HG03095 (cell line): ENCODE data around the gene ABLIM2.
"Not testable (repeated sequence)": the region's sequence is repeated elsewhere in the genome, so short reads cannot be mapped to it uniquely, and the experiment has no call there.

Experiments
- ATAC-seq: cut with Tn5 transposase; IDR thresholded peaks from one replicate; pipeline ENCODE4 v1.9.1; 2021; ENCODE audit warnings: moderate library complexity; ENCODE audit not compliant: unreplicated experiment

The ABLIM2 gene

DNA sequence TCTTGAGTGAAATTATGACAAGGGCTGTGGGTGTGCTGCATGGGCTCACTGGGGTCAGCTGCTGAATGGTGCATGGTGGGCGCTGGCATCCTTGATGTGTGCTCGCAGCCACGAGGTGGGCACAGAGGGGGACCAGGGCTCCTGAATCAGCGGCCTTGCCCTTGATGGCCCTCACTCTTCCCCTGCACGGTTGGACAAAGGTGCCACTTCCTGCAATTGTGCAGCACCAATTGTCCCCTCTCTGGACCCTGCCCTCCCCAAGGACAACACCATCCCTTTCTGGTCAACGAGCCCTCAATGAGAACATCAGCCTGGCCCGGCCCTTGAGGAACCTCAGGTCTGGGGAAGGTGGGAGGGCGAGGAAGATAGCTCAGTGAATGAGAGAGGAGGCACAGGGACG lies 16.1 kb downstream of the ABLIM2 start:
- no peak for ATAC-seq

DNA sequence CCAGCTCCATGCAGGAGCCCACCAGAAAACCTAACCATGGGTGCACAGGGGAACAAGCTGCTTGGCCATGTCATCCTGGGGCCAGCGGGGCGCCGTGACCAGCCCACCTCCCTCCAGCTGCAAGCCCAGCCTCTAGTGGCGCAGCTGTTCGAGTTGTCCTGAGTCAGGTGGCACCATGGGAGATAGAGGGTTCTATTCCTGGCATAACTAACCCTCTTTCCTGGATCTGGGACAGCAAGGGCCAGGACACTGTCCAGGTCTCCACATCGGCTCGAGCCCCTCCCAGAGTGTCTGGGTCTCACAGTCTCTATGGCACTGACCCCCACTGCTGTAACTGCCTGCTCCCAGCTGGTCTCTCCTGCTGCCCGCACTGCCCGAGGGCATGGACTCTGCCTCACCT lies 16.7 kb downstream of the ABLIM2 start:
- ATAC-seq = no peak

DNA sequence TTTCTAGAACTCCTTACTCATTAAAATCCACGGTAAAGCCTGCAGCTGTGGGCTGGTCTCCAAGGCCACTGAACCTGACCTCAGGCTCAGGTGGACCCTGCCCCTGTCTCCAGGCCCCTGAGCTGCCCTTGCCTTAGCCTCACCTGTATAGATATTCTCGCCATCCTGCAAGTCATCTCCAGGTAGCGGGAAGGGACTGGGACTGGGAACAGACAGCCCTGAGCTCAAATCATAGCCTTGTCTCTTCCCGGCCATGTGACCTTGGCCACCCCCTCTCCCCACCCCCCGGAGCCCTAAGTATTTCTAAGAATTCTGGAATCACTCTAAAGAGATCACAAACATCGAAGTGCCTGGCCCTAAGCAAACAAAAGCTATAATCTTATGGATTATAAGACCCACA lies 17.7 kb downstream of the ABLIM2 start:
- no peak for ATAC-seq

DNA sequence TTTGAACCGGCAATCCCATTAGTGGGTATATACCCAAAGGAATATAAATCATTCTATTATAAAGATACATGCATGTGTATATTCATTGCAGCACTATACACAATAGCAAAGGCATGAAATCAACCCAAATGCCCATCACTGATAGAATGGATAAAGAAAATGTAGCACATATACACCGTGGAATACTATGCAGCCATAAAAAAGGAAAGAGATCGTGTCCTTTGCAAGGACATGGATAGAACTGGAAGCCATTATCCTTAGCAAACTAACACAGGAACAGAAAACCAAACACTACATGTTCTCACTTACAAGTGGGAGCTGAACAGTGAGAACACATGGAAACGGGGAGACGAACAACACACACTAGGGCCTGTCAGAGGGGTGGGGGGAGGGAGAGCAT lies 18.9 kb downstream of the ABLIM2 start:
- ATAC-seq = not testable (repeated sequence)

DNA sequence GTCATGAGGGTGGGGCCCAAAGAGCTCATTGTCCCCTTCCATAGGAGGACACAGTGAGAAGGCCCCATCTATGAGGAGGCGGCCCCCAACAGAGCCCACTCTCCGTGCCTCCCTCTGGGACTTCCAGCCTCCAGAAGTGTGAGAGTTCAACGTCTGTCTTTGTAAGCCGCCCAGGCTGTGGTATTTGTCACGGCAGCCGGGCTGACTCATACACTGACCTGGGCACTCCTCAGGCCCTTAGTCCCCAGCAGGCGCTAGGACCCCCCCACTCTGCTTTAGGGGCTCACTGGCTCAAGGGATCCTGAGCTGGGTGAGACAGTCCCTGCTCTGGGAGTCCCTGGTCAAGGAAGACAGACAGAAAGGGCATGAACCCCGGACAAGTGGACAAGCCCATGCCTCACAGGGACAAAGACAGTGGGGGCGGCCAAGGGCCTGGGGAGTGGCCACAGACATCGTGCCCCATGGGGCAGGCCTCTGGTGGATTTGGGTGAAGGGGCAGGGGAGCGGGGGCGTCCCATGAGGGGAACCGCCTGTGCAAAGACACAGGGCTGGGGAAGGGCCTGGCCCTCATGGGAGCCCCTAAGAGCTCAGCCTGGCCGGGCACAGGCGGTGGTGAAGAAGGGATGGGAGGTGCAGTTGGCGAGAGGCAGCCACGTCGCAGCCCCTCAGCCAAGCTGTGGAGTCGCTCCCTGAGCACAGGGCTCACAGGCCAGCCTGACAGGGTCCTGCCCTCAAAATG lies 21.5 kb downstream of the ABLIM2 start:
- ATAC-seq = no peak

DNA sequence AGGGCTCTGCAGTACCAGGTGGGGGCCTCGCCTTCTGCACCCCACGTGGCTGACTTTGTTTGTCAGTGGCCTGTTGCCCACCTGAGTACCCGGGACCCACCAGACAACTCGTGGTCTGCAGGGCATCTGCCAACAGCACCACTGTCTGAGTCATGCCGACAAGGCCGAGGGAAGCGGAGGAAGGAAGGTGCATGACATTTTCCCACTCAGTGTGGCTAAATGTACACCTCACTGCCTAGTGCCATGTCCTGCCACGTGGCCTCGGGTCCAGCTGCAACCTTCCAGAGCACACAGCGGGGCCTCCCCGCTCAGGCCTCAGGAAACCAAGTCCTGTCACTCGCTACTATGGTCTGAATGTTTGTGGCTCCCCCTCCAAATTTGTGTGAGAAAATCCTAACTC lies 22.1 kb downstream of the ABLIM2 start:
- no peak for ATAC-seq

DNA sequence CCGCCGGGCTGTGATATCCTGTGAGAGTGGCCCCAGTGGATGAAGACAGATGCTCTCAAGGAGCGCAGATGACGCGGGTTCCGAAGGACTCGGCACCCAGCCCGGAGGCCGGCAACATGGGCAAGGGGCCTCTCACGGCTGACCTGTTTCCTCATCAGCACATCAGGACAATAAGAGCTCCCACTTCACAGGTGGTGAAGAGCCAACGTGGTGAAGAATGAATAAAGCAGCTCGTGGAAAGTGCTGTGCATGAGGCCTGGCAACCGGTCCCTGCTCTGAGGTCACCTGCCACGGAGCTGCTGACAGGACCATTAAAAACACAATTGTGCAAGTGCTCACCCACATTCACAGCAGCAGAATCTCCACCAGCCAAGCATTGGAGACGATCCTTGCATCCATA lies 22.9 kb downstream of the ABLIM2 start:
- ATAC-seq = no peak

DNA sequence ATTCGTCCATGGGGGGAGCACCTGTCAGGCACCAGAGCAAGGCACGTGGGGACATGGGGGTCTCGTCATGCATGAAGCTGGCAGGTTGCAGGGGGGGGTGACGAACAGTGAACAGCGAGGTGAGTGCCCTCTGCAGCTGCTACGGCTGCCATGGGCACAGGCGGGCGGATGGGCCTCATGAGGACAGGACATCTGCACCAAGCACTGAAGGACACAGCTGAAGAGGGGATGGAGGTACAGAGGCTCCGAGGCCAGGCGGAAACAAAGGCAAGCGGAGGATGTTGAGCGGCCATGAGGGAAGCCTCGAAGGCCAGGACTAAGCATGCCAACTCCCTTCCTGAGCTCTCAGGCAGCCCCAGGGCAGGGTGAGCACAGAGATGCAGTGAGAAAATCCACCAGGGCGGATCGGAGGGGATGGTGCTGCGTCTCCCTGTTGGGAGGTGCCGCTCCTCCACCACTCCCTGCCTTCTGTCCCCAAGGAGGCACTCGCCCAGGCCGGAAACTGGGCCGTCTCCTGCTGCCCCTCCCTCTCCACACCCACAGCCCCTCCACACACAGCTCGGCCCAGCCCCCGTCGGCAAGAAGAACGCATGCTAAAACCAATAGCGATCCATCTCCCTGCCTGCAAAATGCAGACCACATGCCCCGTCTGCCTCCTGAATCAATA lies 24.6 kb downstream of the ABLIM2 start:
- no peak for ATAC-seq

DNA sequence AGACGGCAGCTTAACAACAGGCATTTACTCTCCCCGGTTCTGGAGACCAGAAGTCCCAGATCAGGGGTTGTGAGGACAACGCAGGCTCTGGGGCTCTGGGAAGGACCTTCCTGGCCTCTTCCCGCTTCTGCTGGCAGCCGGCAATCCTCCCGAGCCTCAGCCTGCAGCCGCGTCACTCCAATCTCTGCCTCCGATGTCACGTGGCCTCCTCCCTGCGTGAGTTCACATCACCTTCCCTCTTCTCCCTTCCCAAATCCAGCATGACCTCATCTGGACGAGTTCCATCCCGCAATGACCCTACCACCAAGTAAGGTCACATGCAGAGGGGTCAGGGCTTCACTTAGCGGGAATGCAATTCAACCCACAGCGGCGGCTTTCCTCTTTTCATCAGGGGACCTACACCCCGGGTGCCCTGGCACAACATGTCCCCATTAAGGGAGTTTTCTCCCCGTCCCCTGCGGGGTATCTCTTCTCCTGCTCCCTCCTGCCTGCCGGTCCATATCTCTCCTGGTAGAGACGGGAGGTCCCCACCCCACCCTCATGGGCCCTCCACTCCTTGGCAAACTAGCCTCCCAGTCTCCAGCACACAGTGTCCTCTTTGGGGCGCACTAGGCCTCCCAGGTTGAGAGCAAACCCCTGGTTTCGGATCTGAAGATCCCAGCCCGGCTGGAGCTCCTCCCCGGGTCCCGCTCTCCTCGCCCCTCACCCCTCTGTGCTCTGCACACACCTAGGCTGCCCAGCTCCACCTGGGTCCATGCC lies 25.5 kb downstream of the ABLIM2 start:
- no peak for ATAC-seq

DNA sequence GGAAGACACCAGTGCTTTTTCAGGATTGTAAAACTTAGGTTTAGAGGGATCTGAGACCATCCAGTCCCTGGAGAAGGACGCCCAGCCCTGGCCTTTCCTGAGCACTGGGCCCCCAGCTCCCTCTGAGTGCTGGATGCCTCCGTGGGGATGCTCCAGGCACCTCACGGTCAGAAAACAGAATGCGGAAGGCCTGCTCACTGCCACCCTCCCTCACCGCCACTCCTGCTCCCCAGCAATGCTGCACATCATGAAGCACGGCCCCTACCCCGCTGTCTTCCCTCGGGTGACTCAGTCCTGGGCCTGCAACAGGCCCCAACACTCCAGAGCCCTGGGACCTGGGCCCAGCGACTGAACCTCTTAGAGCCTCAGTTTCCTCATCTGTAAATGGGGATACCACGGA lies 26.2 kb downstream of the ABLIM2 start:
- no peak for ATAC-seq

DNA sequence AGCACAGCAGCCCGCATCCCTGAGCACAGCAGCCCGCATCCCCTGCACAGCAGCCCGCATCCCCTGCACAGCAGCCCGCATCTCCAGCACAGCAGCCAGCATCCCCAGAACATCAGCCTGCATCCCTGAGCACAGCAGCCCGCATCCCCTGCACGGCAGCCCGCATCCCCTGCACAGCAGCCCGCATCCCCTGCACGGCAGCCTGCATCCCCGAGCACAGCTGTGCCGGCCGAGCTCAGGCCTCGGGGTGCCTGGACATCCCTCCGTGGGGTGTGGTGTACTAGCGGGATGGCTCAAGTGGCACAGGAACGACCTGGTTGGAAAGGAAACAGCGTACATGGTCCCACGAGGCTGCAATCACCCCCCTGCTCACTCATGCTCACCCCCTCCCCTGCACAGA lies 26.8 kb downstream of the ABLIM2 start:
- ATAC-seq = no peak

DNA sequence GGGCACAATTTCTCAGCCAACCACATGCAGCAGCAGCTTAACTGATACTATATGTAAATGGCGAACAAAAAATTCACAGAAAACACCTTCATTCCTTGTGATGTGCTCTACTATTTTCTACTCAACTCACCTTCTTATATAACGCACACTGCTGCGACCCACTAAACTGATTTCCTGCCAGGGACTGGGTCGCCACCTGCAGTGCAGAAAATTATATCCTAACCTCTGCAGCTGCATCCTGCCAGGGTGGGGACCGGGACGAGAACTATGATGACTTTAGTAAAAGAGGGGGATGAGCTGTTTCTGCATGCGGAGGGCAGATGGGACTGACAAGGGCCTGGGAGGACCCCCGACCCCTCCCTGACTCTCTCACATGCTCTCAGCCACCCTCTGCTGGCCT lies 27.4 kb downstream of the ABLIM2 start:
- no peak for ATAC-seq

DNA sequence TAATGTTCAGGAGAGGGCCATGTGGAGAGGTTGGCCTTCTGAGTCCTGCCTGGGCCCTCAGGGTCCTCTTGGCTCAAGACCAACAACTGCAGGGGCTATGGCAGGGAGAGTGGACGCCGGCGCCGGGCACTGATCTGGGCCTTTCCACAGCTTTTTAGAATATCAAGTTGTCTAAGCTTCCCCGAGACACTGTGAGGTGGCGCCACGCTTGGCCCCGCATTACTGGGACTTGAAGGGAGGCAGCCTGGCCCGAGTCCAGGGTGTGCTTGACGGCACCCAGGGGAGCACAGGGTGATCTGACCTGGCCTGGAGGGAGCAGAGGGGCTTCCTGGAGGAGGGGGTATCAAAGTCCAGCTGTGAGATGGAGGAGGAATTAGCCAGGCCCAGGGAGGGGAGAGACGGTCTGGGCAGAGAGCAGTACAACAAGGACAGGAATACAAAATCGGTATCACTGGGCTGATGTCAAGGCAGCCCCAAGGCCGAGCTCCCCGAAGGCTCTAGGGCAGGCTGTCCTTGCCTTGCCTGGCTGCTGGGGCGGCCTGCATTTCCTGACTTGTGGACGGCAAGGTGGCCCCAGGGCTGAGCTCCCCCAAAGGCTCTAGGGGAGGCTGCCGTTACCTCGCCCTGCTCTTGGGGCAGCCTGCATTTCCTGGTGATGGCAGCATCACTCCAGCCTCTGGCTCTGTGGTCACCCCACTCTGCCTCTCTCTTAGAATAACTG lies 28.1 kb downstream of the ABLIM2 start:
- ATAC-seq = no peak

DNA sequence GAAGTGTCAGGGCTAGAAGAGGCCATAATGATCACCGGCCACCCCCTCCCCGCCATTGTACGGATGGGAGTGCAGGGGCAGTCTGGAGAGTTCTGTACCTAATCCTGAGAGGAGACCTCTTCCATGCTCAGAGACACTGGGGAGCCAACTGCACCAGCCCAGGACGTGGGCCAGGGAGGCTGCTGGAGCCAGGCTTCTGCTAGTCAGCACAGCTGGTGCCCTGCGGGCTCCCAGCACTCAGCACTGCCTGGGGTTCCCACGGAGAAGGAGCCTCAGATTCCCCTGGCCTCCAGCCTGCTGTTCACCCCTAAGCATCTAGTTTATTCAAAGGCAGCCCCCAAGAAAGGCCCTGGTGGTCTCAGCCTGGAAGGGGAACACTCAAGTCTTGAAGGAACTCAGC lies 28.8 kb downstream of the ABLIM2 start:
- ATAC-seq = no peak

DNA sequence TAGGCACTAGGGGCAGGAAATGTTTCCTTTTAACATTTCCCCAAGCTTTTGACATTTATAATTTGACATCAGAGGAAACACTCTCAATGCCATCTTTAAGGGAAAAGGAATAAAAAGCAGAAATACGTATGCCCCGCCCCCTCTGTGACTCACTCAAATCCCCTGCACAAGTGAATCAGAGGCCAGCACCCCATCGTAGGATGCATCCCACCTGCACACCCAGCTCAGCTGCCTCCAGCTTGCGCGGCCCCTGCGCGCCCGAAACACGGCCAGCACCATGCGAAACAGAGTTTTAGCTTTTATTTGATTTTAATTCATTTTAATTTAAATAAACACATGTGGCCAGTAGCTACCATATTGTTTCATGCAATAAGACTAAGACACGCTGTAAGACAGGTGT lies 29.5 kb downstream of the ABLIM2 start:
- no peak for ATAC-seq

DNA sequence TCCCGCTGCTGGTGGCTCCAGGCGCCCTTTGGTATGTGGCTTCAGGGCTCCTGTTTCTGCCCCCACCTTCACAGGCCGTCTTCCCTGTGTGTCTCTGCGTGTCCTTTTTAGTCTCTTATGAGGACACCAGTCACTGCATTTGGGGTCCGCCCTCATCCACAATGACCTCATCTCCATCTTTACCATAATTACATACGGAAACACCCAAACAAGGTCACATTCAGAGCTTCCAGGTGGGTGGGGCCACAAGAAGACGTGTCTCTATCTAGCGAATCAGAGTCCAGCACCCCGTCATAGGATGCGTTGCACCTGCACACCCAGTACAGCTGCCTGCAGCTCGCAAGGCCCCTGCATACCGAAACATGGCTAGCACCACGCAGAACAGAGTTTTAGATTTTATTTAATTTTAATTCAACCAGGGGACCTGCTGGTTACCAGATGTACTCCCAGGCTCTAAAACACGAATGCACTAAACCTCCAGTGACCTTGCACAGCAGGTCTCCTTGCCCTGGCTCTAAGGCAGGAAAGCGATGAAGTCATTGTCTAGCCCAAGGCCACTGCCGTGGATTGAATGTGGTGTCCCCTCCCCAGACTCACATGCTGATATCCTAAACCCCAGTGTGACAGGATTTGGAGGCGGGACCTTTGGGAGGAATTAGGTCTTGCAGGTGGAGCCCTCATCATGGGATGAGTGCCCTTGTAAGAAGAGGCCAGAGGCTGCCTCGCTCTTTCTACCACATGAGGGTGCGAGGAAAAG lies 30.3 kb downstream of the ABLIM2 start:
- ATAC-seq = no peak

DNA sequence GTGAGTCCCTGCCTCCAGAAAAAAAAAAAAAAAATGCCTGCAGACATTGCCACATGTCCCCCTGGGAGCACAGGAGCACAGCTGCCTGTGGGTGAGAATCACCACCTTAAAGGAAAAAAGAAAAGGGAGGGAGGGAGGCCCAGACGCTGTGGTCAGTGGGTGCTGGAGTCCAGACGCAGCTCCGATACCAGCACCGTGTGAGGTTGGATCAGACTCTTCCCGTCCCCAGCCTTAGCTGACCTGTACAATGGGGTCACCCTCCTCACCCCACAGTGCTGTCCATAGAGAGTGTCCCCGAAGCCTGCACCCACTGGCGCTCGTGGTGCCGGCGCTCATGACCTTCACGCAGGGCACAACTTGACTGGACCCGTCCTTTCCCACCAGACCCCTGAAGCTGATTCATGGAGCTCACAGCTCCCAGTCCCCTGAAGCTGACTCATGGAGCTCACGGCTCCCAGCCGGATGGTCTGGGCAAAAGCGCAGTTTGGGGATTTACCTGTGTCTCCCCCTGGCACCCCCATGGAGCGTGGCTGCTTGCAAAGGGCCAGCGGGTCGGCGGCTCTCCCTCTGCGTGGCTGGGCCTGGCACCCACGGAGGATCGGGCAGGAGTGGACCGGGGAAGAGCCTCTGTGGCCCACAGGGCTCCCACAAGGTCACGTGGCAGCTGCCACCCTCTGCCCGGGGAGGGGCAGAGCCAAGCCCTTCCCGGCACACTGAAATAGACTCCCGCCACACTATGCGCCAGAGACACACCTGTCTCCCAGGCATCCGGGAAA lies 31.4 kb downstream of the ABLIM2 start:
- no peak for ATAC-seq

DNA sequence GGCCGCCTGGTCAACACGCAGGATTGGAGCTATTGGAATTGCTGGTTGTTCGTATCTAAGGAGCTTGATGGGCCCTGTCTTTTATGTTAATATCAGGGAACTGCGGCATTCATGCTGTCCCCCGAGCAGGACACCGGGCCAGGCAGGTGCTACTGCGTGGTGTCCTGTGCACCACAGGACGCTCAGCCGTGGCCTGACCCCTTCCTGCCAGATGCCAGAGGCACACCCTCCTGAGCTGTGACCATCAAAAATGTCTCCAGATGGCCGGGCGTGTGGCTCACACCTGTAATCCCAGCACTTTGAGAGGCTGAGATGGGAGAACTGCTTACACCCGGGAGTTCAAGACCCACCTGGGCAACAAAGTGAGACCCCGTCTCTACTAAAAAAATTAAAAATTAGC lies 32.1 kb downstream of the ABLIM2 start:
- no peak for ATAC-seq

DNA sequence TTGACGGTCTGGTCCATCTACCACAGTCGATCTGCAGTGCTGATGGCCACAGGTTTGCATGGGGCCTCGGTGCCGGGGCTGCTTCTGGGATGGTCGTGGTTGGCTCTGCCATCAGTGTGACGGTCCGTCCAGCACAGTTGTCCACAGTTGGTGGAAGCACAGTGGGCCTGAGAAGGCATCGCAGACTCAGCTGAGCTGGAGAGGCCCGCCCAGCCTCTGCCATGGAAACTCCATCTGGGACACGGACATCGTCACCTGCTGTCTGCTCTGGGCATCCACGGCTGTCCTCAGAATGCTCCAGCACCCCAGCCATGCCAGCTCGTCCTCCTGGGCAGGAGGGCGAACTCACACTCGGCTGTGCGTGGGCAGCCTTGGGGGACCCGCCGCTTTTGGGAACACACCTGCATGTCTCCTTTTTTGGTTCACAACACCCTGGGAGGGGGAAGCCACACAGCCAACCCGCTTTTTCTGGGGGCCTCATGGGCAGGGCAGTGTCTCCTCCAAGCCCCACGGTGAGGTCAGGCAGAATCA lies 33.0 kb downstream of the ABLIM2 start:
- no peak for ATAC-seq

DNA sequence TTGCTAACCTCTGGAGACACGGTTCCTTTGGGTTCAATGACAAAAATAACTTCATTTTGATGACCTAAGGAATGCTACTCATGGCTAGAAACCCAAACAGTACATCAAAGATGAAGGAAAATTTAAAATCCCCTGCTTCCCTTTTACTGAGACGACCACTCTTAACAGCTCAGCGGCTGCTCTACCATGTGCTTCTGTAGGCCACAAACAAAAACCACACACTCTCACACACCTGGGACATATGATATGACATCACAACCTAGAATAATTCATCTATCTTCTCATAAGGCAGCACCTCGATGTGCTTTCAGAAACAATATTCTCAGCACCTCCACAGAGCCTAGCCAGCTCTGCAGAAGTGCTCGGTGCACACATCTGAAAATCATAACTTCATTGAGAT lies 34.7 kb downstream of the ABLIM2 start:
- no peak for ATAC-seq
